GM12875 (cell line): Measurements from ENCODE around the gene L1CAM.

Experiments
- H3K4me3 ChIP-seq: one replicate; pipeline ENCODE4 v1.5.1; 2011; ENCODE audit warnings: low read depth, low read length, control low read depth
- CTCF ChIP-seq: IDR thresholded peaks from 2 replicates; pipeline ENCODE4 v1.5.1; 2011; ENCODE audit warnings: low read depth, mild to moderate bottlenecking, control low read depth, inconsistent platforms, low read length, moderate library complexity, borderline replicate concordance; ENCODE audit not compliant: insufficient read depth

The L1CAM gene

GRCh38 chrX:153830640-153831428, 55.1 kb downstream of the L1CAM start:
- no peak overlapping the region for H3K4me3 ChIP-seq
- TF ChIP-seq CTCF = no peak

GRCh38 chrX:153829799-153830639, 56.0 kb downstream of the L1CAM start, which contains the start of gene PDZD4:
Gene PDZD4 (minus strand): TSS chrX:153830544. CDS start chrX:153830298, 246 bp downstream.
- TF ChIP-seq CTCF = no peak
- no peak within 1 kb of the TSS for H3K4me3 ChIP-seq

GRCh38 chrX:153829549-153829798, 56.5 kb downstream of the L1CAM start:
- H3K4me3 ChIP-seq = no peak overlapping the region
- no peak for TF ChIP-seq CTCF

GRCh38 chrX:153828723-153829548, 57.0 kb downstream of the L1CAM start:
- H3K4me3 ChIP-seq = no peak overlapping the region
- TF ChIP-seq CTCF = no peak

- H3K4me3 ChIP-seq = no peak overlapping the region
- no peak for TF ChIP-seq CTCF
Measured at GRCh38 chrX:153828308-153828707, 57.7 kb downstream of the L1CAM start.

GRCh38 chrX:153827903-153828302, 58.1 kb downstream of the L1CAM start:
- no peak overlapping the region for H3K4me3 ChIP-seq
- no peak for TF ChIP-seq CTCF
